ENCODE data around the gene ZNF665.
"Not testable (repeated sequence)": the region's sequence is repeated elsewhere in the genome, so short reads cannot be mapped to it uniquely, and the experiment has no call there.

ZNF665 gene

DNA sequence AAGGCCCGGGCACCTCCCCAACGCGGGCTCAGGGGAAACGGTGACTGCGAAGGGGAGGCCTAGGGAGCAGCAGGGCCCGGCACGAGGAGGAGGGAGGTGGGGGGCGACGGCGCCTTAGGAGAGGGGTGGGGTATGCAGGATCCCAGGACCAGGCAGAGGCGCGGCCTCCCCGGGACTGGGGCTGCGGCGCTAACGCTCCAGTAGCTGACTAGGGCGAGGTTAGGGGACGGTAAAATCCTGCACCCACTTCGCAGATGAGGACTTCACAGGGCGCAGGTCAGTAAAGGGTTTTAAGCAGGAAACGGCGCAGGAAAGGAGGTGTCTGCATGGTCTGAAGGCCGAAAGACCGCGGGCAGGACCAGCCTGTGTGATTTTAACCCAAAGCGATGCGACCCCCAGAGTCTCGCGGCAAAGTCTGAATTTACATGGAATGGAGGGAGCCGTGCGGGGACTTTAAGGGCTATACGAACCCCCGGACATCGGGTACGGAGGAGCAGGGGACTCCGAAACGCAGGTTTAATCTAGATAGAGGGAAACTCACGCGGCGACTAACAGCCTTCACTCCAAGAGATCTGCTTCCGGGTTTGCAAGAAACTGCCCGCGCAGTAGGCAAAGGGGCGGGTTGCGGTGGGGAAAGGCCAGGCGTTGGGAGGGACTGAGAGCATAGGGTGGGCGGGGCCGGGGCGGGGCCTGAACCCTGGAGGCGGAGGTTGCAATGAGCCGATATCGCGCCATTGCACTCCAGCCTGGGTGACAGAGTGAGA, at the start of gene ZNF665:
Gene ZNF665, minus strand, starts transcription at position 588 of the 764 bp plus-strand sequence. CDS start 10,460 bp downstream, outside the sequence.
- in situ Hi-C loops (cut with HindIII; ENCODE audit: low sequenced_read_pairs) = no loop called here

DNA sequence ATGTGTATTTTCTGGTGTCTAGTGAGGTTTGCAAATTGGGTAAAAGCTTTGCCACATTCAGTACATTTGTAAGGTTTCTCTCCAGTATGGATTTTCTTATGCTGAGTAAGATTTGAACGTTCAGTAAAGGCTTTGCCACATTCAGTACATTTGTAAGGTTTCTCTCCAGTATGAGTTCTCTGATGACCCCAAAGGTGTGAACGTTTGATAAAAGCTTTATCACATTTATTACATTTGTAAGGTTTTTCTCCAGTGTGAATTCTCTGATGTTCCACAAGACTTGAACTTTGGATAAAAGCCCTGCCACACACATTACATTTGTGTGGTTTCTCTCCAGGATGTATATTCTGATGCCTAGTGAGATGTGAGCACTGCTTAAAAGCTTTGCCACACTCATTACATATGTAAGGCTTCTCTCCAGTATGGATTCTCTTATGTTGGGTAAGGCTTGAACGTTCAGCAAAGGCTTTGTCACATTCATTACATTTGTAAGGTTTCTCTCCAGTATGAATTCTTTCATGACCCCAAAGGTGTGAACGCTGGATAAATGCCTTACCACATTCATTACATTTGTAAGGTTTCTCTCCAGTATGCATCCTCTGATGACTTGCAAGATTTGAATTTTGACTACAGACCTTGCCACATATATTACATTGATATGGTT, 44.1 kb upstream of the ZNF665 start:
- in situ Hi-C loops (cut with HindIII; ENCODE audit: low sequenced_read_pairs) = no loop called here

DNA sequence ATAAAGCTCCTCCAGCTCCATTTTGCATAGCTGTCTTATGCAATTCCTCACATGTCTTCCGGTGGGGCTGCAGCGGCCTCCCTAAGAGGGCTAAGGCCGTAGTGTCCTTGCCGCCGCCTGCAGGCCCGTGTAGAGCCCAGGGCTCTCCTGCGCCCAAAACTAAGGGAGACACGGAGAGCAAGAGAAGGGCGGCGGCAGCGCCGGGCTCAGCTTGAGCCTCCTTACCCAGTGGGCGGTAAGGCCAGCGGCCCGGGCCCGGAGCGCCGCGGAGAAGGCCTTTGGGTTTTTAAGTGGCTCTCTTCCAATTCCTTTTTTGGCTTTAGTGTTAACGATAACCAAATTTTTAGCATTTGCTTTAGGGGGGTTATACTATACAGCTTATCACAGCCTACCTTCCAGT, 31.4 kb upstream of the ZNF665 start:
- in situ Hi-C loops (cut with HindIII; ENCODE audit: low sequenced_read_pairs) = no loop called here

DNA sequence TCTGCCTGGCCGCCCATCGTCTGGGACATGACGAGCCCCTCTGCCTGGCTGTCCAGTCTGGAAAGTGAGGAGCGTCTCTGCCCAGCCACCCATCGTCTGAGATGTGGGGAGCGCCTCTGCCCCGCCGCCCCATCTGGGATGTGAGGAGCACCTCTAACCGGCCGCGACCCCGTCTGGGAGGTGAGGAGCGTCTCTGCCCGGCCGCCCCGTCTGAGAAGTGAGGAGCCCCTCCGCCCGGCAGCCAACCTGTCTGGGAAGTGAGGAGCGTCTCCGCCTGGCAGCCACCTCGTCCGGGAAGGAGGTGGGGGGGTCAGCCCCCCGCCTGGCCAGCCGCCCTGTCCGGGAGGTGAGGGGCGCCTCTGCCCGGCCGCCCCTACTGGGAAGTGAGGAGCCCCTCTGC, 29.6 kb upstream of the ZNF665 start:
- in situ Hi-C loops (cut with HindIII; ENCODE audit: low sequenced_read_pairs) = not testable (repeated sequence)

DNA sequence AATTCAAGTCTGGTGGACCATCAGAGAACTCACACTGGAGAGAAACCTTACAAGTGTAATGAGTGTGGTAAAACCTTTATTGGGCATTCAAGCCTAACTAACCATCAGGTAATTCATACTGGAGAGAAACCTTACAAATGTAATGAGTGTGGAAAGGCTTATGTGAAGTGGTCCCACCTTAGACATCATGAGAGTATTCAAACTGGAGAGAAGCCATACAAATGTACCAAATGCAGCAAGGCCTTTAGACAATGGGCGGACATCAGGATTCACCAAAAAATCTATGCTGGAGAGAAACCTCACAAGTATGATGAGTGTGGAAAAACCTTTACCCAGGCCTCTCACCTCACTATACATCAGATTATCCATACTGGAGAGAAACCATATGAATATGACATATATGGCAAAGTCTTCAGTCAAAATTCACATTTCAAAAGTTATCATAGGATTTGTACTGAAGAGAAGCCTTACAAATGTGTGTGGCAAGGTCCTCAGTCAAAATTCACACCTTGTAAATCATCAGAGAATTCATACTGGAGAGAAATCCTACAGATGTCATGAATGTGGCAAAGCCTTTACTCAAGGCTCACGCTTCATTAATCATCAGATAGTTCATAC, 19.7 kb upstream of the ZNF665 start:
- in situ Hi-C loops (cut with HindIII; ENCODE audit: low sequenced_read_pairs) = no loop called here

DNA sequence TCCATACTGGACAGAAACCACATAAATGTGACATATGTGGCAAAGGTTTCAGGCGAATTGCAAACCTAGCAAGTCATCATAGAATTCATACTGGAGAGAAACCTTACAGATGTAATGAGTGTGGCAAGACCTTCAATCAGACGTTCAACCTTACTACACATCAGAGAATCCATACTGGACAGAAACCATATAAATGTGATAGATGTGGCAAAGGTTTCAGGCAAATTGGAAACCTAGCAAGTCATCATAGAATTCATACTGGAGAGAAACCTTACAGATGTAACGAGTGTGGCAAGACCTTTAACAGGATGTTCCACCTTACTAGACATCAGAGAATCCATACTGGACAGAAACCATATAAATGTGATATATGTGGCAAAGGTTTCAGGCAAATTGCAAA, 18.4 kb upstream of the ZNF665 start:
- in situ Hi-C loops (cut with HindIII; ENCODE audit: low sequenced_read_pairs) = not testable (repeated sequence)

DNA sequence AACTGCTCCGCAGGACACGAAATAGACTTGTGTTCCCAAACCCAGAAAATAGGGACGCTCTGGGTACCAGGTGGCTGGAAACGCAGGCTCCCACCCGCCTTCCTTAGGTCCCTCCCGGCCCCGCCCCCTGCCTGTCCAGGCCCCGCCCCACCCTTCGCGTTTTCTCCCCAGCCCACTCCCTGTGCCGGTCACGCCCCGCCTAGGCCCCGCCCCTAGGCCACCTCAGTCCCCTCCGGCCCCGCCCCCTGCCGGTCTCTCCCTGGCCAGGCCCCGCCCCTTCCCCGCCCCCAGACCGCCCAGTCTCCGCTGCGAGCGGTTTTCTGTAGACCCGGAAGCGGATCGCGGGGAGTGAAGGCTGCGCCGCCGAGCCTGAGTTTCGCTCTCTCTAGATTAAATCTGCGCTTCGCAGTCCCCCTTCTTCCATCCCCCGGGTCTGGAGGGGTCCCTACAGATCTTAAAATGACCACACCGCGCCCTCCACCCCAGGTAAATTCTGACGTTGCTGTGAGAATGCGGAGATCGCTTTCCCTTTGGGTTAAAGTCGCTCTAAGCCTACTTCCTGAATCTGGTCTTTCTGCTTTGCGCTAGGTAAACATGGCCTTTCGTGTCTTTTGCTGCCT, 3.7 kb upstream of the ZNF665 start:
- in situ Hi-C loops (cut with HindIII; ENCODE audit: low sequenced_read_pairs) = no loop called here

DNA sequence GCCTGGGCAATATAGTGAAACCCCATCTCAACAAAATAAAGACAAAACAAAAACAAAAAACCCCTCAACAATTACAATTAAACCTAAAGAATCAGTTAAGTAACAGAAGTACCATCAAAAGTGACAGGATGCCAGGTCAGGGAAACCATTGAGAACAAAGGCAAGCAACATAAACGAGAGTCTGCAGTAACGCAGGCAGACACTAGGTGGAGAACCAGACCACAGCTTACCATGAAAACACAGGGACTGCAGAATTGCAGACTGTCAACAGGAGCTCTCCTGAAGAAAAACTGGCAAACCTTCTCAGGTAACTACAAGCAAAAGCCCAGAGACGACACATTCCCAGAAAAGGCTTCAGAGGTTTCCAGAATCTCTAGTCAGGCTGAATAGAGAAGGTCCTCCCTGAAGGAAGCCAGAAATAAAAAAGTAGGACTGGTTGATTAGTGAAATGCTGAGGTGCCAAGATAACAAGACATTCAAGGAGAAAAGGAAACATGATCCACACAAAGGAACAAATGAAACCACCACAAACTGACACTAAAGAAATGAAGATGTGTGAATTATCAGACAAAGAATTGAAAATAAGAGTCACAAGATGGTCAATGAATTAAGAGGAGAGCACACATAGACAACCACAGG, 2.2 kb upstream of the ZNF665 start:
- in situ Hi-C loops (cut with HindIII; ENCODE audit: low sequenced_read_pairs) = no loop called here

DNA sequence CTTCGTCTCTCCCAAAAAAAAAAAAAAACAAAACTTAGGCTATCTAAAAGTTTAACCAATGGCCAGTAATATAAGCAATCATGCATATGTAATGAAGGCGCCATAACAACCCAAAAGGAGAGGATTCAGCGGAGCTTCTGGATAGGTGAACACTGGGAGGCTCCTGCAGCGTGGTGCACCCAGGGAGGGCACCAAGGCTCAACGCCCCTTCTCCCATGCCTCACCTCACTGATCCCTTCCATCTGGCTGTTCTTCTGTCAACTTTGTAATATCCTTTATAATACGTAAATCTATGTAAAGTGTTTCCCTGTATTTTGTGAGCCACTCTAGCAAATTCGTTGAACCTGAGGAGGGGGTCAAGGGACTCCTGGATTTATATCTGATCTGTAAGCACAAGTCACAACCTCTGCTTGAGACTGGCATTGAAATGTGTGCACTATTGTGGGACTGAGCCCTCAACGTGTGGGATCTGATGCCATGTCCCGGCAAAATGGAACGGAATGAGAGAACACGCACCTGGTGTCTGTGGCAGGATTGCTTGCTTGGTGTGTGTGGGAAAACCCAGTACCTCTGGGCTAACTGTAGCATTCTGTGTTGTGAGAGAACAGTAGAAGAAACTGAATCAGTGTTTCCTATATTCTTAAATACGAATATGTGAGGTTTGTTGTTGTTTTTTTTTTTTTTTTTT, 521 bp upstream of the ZNF665 start:
- in situ Hi-C loops (cut with HindIII; ENCODE audit: low sequenced_read_pairs) = no loop called here

DNA sequence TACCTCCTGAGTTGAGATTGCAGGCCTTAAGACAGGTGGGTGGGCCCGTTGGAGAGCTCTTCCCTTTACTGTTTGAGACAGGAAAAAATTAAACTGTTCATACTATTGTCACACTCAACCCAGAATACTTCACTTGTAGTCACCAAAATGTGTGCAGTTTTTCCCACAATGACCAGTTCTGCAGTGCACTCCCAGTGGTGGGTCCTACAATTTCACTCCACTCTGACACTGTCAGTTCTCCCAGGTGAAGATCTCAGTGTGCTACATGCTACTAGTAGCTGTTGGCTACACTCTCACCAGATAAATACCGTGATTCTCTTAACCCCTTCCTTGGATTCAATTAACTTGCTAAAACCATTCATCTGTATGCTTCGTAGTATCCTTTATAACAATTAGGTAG, 2.9 kb downstream of the ZNF665 start:
- in situ Hi-C loops (cut with HindIII; ENCODE audit: low sequenced_read_pairs) = no loop called here

DNA sequence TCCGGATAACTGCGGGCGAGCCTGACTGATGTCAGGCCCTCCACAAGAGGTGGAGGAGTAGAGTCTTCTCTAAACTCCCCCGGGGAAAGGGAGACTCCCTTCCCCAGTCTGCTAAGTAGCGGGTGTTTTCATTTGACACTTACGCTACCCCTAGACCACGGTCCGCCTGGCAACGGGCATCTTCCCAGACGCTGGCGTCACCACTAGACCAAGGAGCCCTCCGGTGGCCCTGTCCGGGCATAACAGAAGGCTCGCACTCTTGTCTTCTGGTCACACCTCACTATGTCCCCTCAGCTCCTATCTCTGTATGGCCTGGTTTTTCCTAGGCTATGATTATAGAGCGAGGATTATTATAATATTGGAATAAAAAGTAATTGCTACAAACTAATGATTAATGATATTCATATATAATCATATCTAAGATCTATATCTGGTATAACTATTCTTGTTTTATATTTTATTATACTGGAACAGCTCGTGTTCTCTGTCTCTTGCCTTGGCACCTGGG, 3.4 kb downstream of the ZNF665 start:
- in situ Hi-C loops (cut with HindIII; ENCODE audit: low sequenced_read_pairs) = not testable (repeated sequence)

DNA sequence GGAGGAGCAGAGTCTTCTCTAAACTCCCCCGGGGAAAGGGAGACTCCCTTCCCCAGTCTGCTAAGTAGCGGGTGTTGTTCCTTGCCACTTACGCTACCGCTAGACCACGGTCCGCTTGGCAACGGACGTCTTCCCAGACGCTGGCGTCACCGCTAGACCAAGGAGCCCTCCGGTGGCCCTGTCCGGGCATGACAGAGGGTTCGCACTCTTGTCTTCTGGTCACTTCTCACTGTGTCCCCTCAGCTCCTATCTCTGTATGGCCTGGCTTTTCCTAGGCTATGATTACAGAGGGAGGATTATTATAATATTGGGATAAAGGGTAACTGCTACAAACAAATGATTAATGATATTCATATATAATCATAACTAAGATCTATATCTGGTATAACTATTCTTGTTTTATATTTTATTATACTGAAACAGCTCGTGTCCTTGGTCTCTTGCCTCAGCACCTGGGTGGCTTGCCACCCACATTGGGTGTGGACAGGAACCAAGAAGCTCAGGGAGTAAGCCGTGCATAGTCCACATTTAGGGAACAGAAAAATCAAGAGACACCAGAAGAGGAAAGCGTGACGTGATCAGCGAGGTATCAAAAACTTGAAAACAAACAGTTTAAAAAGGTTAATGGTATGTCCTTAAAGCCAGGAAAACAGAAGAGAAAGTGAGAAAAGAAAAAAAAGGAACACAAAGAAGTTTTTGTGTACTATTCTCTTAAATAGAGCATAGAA, 7.8 kb downstream of the ZNF665 start:
- in situ Hi-C loops (cut with HindIII; ENCODE audit: low sequenced_read_pairs) = not testable (repeated sequence)

DNA sequence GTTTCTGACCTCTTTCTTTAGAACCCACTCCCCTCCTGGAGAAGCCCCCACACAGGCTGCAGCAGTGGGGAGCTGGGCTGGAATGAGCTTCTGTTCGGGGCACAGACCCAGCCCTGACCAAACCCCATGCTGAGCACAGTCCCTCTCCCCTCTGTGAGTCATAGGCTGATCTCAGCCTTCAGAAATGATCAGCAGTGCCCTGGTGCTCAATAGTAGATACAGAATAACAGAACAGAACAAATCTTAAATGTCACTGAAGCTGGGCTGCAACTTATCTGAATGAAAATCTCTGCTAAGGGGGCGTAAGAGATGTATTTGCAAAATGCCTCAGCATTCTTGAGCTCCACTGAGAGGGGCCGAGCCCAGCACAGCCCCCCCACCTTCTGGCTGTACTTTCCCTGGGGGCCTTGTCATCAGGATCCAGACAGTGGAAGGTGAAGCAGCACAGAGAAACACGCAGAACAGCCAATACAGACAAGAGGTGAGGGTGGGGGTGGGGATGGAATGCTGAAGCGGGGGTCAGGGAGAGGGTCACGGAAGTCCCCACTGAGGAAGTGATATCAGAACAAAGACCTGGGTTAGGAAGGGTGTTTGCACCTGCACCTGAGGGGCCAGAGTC, 9.9 kb downstream of the ZNF665 start:
- in situ Hi-C loops (cut with HindIII; ENCODE audit: low sequenced_read_pairs) = no loop called here

DNA sequence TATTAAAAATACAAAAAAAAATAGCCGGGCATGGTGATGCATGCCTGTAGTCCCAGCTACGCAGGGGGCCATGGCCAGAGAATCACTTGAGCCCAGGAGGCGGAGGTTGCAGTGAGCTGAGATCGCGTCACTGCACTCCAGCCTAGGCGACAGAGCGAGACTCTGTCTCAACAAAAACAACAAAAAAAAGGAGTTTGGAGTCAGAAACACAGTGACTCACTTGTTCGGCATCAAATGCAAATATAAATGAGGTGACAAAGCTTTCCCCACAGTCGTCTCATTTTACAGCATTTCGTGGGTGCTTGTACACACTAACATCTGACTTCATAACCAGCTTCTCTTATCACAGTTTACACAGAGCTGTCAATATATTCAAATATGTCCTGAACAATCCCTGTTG, 11.0 kb downstream of the ZNF665 start:
- in situ Hi-C loops (cut with HindIII; ENCODE audit: low sequenced_read_pairs) = no loop called here

DNA sequence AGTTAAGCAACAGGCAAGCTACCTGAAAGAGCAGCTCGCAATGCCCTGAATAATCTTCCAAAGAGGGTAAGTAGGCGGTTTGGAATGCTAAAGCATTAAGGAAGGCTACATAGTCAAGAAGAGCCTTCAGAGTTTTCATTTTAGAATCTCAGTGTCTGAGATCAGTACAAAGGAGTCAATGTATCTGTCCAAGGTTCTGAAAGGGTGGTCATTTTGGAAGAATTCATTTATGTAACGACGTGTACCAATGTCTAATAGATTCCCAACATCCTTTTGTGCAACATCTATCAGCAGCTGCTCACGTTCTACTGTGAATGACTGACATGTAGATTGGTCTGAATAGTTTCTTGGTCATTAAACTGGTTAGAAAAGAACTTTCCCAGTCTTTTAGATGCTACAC, 15.2 kb downstream of the ZNF665 start:
- in situ Hi-C loops (cut with HindIII; ENCODE audit: low sequenced_read_pairs) = no loop called here

DNA sequence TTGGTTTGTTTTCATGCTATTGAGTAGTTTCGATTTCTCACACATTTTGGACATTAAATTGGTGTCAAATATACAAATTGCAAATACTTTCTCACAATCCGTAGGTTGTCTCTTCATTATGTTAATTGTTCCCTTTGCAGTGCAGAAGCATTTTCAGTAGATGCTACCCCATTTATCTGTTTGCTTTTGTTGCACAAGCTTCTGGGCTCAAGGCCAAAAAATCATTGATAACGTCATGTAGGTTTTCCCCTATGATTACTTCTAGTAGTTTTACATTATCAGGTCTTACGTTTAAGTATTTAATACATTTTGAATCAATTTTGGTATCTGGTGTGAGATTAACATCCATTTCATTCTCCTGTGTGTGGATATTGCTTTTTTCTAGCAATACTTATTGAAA, 20.3 kb downstream of the ZNF665 start:
- in situ Hi-C loops (cut with HindIII; ENCODE audit: low sequenced_read_pairs) = no loop called here

DNA sequence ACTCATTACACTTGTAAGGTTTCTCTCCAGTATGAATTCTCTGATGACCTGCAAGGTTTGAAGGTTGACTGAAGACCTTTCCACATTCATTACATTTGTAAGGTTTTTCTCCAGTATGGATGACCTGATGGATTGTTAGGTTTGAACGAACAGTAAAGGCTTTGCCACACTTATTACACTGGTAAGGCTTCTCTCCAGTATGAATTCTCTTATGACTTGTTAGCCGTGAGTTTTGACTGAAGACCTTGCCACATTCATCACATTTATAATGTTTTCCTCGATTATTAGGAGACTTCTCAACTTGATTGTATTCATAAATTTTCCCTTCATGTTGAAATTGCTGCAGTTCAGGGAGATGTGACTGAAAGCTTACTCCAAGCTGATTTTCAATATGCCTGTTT, 27.5 kb downstream of the ZNF665 start:
- in situ Hi-C loops (cut with HindIII; ENCODE audit: low sequenced_read_pairs) = no loop called here

DNA sequence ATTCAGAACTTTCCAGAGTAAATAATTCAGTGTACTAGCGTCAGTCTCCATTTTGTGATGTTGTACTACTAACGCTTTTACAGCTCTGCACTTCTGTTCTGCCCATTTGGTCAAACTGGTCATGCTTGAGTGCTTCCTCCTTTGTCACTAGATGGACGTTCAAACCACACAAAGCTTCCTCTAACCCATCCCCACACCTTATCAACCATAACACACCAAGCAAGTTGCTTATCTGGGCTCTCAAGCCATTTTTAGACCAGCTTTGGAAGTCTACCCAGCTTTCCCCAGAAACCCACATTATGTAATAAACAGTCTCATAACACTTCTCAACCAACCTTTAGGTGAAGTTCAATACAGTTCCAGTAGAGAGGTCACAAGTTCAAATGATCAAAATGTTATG, 32.0 kb downstream of the ZNF665 start:
- in situ Hi-C loops (cut with HindIII; ENCODE audit: low sequenced_read_pairs) = no loop called here

DNA sequence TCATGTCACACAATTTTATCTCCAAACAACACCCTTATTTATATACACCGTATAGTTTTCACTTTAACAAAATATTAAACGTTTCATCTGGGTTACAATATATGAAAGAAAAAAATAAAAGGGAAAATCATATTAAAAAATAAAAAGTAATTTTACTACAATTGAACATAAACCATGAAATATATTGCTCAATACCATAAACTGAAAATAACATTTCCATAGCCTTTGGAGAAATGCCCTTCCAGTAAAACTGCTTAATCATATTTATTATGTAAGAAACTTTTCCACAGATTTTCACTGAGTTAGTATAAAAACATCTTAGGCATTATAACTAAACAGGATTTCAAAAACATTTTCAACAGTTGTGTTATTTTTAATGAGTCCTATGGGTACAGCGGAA, 32.8 kb downstream of the ZNF665 start:
- in situ Hi-C loops (cut with HindIII; ENCODE audit: low sequenced_read_pairs) = no loop called here

All from DLD1 (cell line).